ENCODE data around the gene CHRNB4. TPM values are rescaled to one million over a fixed set of nuclear protein-coding genes. Genes with fewer than 3 reads are reported as not detected.

Gene CHRNB4
- total RNA-seq, 4 donors from 2014 or later, result not detected

DNA sequence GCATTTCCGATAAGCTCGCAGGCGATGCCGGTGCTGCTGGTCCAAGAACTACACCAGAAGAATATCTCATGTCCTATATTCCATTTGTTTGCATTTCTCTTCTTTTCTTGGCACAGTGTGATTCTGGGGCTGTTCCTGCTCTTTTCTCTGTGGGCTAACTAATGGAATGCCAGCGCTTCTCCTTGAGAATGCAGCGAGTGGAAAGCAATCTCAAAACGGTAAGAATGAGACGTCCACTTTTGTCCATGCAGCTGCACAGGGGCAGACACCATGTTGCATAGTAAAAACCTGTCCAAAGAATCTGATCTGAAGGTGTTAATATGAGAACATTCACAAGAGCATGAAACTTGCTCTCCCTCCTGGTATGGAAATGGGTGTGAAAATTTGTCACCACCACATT is 13.7 kb downstream of the CHRNB4 start:
- TF ChIP-seq, protein P1, sequence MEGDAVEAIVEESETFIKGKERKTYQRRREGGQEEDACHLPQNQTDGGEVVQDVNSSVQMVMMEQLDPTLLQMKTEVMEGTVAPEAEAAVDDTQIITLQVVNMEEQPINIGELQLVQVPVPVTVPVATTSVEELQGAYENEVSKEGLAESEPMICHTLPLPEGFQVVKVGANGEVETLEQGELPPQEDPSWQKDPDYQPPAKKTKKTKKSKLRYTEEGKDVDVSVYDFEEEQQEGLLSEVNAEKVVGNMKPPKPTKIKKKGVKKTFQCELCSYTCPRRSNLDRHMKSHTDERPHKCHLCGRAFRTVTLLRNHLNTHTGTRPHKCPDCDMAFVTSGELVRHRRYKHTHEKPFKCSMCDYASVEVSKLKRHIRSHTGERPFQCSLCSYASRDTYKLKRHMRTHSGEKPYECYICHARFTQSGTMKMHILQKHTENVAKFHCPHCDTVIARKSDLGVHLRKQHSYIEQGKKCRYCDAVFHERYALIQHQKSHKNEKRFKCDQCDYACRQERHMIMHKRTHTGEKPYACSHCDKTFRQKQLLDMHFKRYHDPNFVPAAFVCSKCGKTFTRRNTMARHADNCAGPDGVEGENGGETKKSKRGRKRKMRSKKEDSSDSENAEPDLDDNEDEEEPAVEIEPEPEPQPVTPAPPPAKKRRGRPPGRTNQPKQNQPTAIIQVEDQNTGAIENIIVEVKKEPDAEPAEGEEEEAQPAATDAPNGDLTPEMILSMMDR (IDR thresholded peaks at IDR 0.05), result no peak

DNA sequence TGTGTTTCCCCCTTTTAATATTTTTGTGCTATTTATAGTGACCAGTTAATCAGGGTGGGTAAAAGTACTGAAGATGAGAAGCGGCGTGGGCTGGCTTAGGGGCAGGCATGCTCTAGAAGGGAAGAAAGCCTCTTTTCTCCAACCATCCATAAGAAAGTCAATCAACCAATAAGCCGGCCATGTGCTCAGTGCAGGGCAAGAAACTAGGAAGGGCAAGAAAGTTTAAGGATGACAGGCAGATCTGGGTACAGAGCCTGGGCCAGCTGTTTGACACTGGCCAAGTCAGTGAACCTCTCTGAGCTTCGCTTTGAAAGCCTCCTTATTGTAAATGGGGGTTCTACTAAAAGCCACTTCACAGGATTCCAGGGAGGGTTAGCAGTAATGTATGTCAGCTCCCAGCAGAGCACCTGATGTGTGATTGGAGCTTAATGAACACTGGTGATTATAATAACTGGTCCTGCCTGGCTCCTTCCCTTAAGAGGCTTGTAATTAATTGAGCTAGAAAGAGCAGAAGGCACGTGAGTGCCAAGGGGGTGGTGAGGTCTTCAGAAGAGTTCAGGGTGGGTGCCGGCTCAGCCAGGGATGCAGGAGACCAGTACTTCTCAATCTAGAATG is 14.5 kb downstream of the CHRNB4 start:
- ATAC-seq (ENCODE audit: low FRiP score) (no peak), DNase-seq (ENCODE audit: low spot score) (no peak)
- TF ChIP-seq, protein P1 (IDR thresholded peaks at IDR 0.05), result no peak

More for the DNA sequence above, 13.7 kb downstream of the CHRNB4 start:
- no peak for ATAC-seq (ENCODE audit: low FRiP score)
- no peak for DNase-seq (ENCODE audit: low spot score)

DNA sequence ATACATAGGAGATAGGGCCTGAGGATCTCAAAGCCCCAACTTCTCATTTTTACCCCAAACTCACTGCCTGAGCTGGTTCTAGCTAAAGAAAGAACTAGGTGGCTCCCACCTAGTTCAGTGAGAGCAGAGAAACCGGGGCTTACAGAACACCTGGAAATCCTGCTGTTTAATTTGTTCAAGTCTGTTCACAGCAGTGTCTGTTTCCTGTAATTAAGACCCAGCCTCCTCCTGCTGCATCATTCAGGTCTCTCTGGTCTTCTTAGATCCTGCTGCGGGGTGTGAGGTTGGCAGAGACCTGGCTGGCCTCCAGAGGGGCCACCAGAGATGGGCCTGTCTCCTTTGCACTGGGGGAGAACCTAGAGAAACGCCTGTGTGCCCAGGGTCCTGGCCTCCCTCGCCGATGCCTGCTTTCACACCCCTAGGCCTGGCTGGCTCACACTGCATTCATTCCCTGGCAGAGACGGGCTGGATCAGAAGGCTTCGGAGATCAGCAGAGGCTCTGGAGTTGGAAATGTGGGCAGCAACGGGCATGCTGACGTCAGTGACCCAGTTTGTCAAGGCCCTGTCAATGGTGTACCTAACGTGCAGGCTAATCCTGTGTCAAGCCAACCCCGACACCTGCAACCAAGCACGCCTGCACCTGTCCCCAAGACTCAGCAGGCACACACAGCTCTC is 15.3 kb downstream of the CHRNB4 start:
- ATAC-seq (ENCODE audit: low FRiP score), result no peak
- no peak for DNase-seq (ENCODE audit: low spot score)
- TF ChIP-seq, protein P1 (IDR thresholded peaks at IDR 0.05), result no peak

DNA sequence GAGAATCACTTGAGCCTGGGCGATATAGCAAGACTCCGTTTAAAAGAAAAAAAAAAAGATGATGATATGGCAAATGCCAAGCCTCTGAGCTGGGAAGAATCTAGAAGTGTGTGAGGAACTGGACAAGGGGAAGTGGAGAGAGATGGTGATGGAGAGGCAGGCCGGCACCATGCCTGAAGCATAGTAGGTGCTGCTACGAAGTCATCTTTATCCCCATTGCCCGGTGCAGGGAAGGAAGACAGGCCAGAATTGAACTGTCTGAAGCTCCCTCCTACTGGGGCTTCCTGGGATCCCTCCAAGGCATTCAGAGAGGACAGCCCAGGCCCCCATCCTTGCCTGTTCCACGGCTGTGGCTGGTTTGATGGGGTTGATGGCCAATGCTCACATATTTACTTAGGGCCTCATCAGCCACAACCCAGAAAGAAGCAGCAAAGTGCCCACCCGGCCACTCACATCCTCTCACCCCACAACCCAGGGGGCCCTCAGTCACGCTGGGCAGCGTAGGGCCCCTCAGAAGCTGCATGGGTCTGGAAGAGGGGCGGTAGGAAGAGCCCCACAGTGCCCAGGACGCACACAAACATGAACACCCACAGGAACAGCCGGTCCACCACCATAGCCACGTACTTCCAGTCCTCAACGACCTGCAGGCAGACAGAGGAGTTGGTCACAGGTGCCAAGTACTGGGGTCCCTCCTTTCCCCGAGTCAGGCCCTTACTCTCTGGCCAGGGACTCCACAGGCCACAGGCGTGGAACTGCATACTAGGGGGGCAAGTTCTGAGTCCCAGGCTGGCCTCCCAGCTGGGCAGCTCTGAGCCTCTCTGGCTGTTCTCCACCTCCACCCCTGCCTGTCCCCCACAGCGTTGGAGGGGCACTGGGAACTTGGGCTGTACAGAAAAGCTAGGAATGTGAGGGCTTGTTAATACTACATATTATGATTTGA is 16.1 kb downstream of the CHRNB4 start:
- TF ChIP-seq, protein P1 (IDR thresholded peaks at IDR 0.05), result no peak
- DNase-seq (ENCODE audit: low spot score) (no peak), ATAC-seq (ENCODE audit: low FRiP score) (no peak)

DNA sequence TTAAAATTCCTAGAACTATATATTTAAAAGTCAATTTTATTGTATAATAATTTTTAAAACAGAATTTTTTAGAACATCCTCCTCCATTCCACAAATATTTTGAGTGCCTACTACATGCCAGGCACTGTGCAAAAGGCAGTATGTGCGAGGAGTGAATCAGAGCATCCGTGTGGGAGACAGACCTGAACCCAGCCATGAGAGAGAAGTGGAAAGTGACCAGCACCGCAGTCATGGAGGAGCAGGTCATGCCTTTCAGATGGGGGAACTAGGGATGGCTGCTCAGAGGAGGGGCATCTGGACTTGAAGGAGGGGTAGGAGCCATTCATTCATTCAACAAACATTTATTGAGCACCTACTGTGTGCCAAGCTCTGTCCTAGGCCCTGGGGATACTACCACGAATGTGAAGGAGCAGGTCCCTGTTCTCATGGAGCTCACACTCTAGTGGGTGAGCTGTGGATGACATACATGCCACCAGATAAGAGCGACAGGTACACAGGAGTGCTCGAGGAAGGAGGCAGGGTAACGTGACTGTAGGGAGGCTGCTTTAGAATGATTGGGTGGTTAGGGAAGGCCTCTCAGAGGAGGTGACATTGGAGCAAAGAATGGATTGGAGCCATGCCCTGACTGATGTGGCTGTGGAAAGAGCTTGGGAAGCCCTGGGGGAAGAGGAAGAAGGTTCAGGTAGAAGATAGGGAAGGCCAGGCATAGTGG is 17.1 kb downstream of the CHRNB4 start:
- ATAC-seq (ENCODE audit: low FRiP score), result no peak
- TF ChIP-seq, protein P1 (IDR thresholded peaks at IDR 0.05), result no peak
- no peak for DNase-seq (ENCODE audit: low spot score)

DNA sequence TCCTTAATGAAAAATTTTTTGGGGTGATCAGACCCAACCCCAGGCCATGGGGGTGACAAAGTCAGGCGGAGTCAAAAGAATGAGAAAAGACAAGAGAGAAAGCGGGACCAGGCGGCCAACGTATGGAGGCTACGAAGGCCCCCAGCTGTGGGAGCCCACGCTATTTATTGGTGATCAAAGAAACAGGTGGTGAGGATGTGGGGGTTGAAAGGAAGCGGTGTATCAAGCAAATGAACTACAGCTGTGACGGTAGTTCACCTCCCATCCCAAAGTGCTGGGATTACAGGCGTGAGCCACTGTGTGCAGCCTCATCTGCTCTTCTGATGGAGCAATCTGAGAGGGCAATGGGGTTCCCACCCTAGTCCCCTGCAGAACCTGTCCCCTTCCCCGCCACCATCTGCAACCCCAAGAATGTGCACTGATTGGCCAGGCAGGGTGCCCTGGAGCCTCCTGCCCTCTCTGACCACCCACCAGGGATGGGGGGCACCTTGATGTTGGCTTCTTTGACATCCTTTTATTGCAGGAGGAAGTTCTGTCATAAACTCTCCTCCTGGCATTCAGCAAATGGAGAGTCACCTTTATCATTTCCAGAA is 19.1 kb downstream of the CHRNB4 start:
- no peak for ATAC-seq (ENCODE audit: low FRiP score)
- no peak for DNase-seq (ENCODE audit: low spot score)
- TF ChIP-seq, protein P1 (IDR thresholded peaks at IDR 0.05), result no peak

Measured in omental fat pad (tissue), 4 donors.